GM12878 (cell line): ENCODE results near the gene TBC1D19. TPM values are rescaled to one million over a fixed set of nuclear protein-coding genes. Genes with fewer than 3 reads are reported as not detected.

ENCODE experiments used
- ATAC-seq: fragments of 200-7000 bp; cut with Tn5 transposase; 3 replicates; pipeline ENCODE4 v1.9.1; 2020; ENCODE audit warnings: mild to moderate bottlenecking, moderate library complexity
- BruUV-seq: library from RNA; stranded (reverse); fragments of 400-500 nt; replicated peaks from 2 replicates; lab custom pipeline; 2021; lab: Mats Ljungman, UMichigan
- CTCF ChIA-PET: fragments of 300-600 bp; sonication (Branson Sonifier 250); formaldehyde crosslinking; extraction: SDS; loops from one replicate; lab custom pipeline; 2021; ENCODE audit warnings: inconsistent platforms; lab: Yijun Ruan, JAX
- POLR2A ChIA-PET: fragments of 350-600 bp; formaldehyde crosslinking; extraction: SDS; loops from one replicate; lab custom pipeline; 2021; ENCODE audit warnings: inconsistent platforms; lab: Charles Lee
- RAD21 ChIA-PET: fragments of 300-600 bp; sonication (Branson Sonifier 250); formaldehyde crosslinking; loops from one replicate; lab custom pipeline; 2023; ENCODE audit warnings: antibody characterized with exemption; ENCODE audit not compliant: unreplicated experiment; lab: Charles Lee
- SMC1A ChIA-PET: fragments of 300-600 bp; sonication (Branson Sonifier 250); formaldehyde crosslinking; loops from one replicate; lab custom pipeline; 2023; ENCODE audit not compliant: unreplicated experiment, uncharacterized antibody; lab: Charles Lee
- DNase-seq: peaks from one replicate; pipeline ENCODE4 v3.0.0-alpha.2; 2011; ENCODE audit warnings: low read depth, low spot score
- FAIRE-seq: peaks from 3 replicates; lab custom pipeline; 2011; peaks lifted over from hg19 to GRCh38; lab: Jason Lieb, UNC
- H2AFZ ChIP-seq: 2 replicates; pipeline ENCODE4 v1.6.0; 2011; ENCODE audit warnings: low read depth, low read length, control low read depth; ENCODE audit not compliant: control insufficient read depth
- H3K27ac ChIP-seq: 2 replicates; pipeline ENCODE4 v1.5.1; 2011; ENCODE audit warnings: control low read depth; ENCODE audit not compliant: control insufficient read depth, insufficient read depth
- H3K27me3 ChIP-seq, 2 experiments: replicated peaks in 1 of 2; 2 replicates each; pipeline versions ENCODE4 v1.6.0 to v1.6.1; 2011; ENCODE audit warnings: low read length in 1 of 2; ENCODE audit not compliant: control insufficient read depth in 2 of 2, insufficient read depth in 2 of 2
- H3K36me3 ChIP-seq, 2 experiments: 2 replicates each; pipeline ENCODE4 v1.5.1; 2011; ENCODE audit warnings: low read length in 1 of 2; ENCODE audit not compliant: control insufficient read depth in 2 of 2, insufficient read depth in 2 of 2
- H3K4me1 ChIP-seq: 2 replicates; pipeline ENCODE4 v1.6.1; 2011; ENCODE audit warnings: mild to moderate bottlenecking, low read length, moderate library complexity, mixed read lengths; ENCODE audit not compliant: control insufficient read depth, insufficient read depth
- H3K4me2 ChIP-seq: 2 replicates; pipeline ENCODE4 v1.6.0; 2011; ENCODE audit warnings: control low read depth; ENCODE audit not compliant: control insufficient read depth, insufficient read depth
- H3K4me3 ChIP-seq: fragments of 200-600 bp; sonication (generic); 2 replicates; pipeline ENCODE4 v1.5.1; 2016
- H3K79me2 ChIP-seq: 2 replicates; pipeline ENCODE4 v1.6.0; 2011; ENCODE audit warnings: low read length; ENCODE audit not compliant: control insufficient read depth, insufficient read depth
- H3K9ac ChIP-seq: 2 replicates; pipeline ENCODE4 v1.8.0; 2011; ENCODE audit warnings: low read length, control low read depth, mixed read lengths; ENCODE audit not compliant: control insufficient read depth, insufficient read depth
- H3K9me3 ChIP-seq: replicated peaks from 3 replicates; pipeline ENCODE4 v1.5.1; 2011; ENCODE audit warnings: mild to moderate bottlenecking, low read length; ENCODE audit not compliant: control insufficient read depth, insufficient read depth
- H4K20me1 ChIP-seq: 2 replicates; pipeline ENCODE4 v1.6.0; 2011; ENCODE audit not compliant: control insufficient read depth, insufficient read depth
- NR2C1 ChIP-seq: fragments of 450-650 bp; IDR thresholded peaks from 2 replicates; pipeline ENCODE4 v1.6.1; 2017; ENCODE audit warnings: antibody characterized with exemption, mild to moderate bottlenecking, moderate library complexity
- NRF1 ChIP-seq: conservative IDR thresholded peaks from 2 replicates; pipeline ENCODE4 v1.6.1; 2011; ENCODE audit warnings: mild to moderate bottlenecking, low read depth, low read length, improper control_type of control experiment
- POLR2AphosphoS2 ChIP-seq: IDR thresholded peaks from 2 replicates; pipeline ENCODE4 v1.6.1; 2011; ENCODE audit warnings: low read depth, mild to moderate bottlenecking, low read length, improper control_type of control experiment, moderate library complexity
- RFX5 ChIP-seq: IDR thresholded peaks from 2 replicates; pipeline ENCODE4 v1.6.1; 2011; ENCODE audit warnings: low read depth, low read length, improper control_type of control experiment
- SMAD1 ChIP-seq: fragments of 450-650 bp; IDR thresholded peaks from 2 replicates; pipeline ENCODE4 v1.6.1; 2018; ENCODE audit warnings: mild to moderate bottlenecking, low read depth; ENCODE audit not compliant: partially characterized antibody
- ZNF274 ChIP-seq: IDR thresholded peaks from one replicate; pipeline ENCODE4 v1.8.0; 2011; ENCODE audit not compliant: insufficient read length, insufficient read depth
- in situ Hi-C: fragments of 300-500 bp; cut with MboI; formaldehyde crosslinking; loops from 9 replicates; pipeline ENCODE4 v1.14.3; 2018; ENCODE audit warnings: mixed read lengths
- intact Hi-C: fragments of 100-400 bp; cut with micrococcal nuclease; formaldehyde crosslinking; loops from one replicate; pipeline ENCODE4 v1.14.2; 2022; ENCODE audit not compliant: unreplicated experiment
- polyA plus RNA-seq, 11 experiments: library from polyadenylated mRNA; depleted of rRNA in 4 of 11; unstranded in 6 of 11; stranded (reverse) in 5 of 11; fragments of >200 nt; fragmentation: Nextera tagmentation in 4 of 11; fragmentation: Illumina TruSeq in 1 of 11; extraction: Ambion mirVana in 4 of 11; extraction: Trizol in 1 of 11; gene quantifications; 1 replicate in 1 of 11; 2 replicates in 10 of 11; pipeline versions ENCODE4 v1.2.1 to v1.2.3, GENCODE V29; 2011 to 2016; ENCODE audit warnings: inconsistent platforms in 2 of 11, missing spikeins in 2 of 11, low read depth in 1 of 11
- total RNA-seq, 4 experiments: library from RNA; depleted of rRNA in 3 of 4; stranded (reverse); fragments of >200 nt in 3 of 4; fragmentation: Illumina TruSeq in 1 of 4; extraction: Trizol in 1 of 4; gene quantifications; 2 replicates each; pipeline versions ENCODE4 v1.2.1 to v1.2.3, GENCODE V29; 2013 to 2021
- TF ChIP-seq, protein P1 (sequence below): fragments of 450-650 bp; conservative IDR thresholded peaks from 2 replicates; pipeline ENCODE4 v1.6.1; 2017; ENCODE audit warnings: mild to moderate bottlenecking, moderate library complexity
- TF ChIP-seq, protein P2 (sequence below): fragments of 450-650 bp; IDR thresholded peaks from 2 replicates; pipeline ENCODE4 v1.6.1; 2017; ENCODE audit warnings: mild to moderate bottlenecking

TBC1D19 gene
- total and polyA plus RNA-seq, 10 of the 15 experiments (the other 5 are each of a cell fraction or from before 2014, with no cell fraction given): 0.29 to 3.9 (median 2.1) TPM

DNA sequence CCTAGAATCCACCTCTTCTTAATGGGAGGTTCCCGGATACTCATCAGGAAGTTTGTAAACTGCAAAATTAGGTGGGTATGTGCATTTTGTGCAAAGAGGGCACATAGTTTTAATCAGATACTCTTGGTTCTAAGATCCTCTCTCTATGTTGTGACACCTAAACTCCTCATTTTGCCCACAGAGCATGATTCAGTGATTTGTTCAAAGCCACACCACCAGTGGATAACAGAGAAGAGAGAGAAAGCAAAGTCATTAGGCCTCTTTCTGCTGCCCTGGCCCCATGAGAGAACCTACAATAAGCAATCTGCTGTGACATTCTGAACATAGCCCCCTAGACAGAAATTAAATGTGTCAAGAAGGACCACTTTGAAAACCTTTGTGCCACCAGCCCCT, 204.5 kb downstream of the TBC1D19 start (continued):
- no peak for TF ChIP-seq NR2C1
- no peak for TF ChIP-seq ZNF274
- no peak for TF ChIP-seq RFX5
- no peak for TF ChIP-seq POLR2AphosphoS2
- TF ChIP-seq, protein P1, sequence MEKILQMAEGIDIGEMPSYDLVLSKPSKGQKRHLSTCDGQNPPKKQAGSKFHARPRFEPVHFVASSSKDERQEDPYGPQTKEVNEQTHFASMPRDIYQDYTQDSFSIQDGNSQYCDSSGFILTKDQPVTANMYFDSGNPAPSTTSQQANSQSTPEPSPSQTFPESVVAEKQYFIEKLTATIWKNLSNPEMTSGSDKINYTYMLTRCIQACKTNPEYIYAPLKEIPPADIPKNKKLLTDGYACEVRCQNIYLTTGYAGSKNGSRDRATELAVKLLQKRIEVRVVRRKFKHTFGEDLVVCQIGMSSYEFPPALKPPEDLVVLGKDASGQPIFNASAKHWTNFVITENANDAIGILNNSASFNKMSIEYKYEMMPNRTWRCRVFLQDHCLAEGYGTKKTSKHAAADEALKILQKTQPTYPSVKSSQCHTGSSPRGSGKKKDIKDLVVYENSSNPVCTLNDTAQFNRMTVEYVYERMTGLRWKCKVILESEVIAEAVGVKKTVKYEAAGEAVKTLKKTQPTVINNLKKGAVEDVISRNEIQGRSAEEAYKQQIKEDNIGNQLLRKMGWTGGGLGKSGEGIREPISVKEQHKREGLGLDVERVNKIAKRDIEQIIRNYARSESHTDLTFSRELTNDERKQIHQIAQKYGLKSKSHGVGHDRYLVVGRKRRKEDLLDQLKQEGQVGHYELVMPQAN: no peak
- TF ChIP-seq, all 136 proteins: peak for 0

DNA sequence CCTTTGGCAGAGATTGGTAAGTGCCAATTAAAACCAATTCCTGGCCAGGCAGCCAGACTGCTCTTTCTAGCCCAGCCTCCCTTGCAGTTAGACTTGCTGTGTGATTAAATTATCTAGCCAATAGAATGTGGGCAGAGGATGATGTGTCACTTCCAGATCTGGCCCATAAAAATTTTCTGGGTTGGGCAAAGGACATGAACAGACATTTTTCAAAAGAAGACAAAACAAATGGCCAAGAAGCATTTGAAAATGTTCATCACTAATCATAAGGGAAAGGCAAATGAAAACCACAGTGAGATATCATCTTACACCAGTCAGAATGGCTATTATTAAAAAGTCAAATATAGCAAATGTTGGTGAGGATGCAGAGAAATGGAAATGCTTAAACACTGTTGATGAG, 205.3 kb downstream of the TBC1D19 start:
- SMC1A ChIA-PET: interaction anchor here (0.7 to 1.9 kb wide), 3 partner anchors 28 to 219 kb away, joined by 3 to 6 read pairs (median 3); no protein-coding TSS in a partner anchor
- Histone ChIP-seq H3K9me3 (no peaks in the 10 kb centered on the region), H3K9ac (no peak overlapping the region), H4K20me1 (no peaks in the 10 kb centered on the region), H3K79me2 (no peaks in the 10 kb centered on the region), H3K4me1 (peaks cover 7% of the 10 kb centered on the region), H2AFZ (no peak overlapping the region), H3K4me2 (no peak overlapping the region), H3K27me3 (no peaks in the 10 kb centered on the region), H3K27ac (no peak overlapping the region), H3K36me3 (no peaks in the 10 kb centered on the region), H3K4me3 (no peak overlapping the region)
- intact Hi-C loops (loop anchor here (2.0 kb wide), 1 partner anchor 222 kb away; no protein-coding TSS in a partner anchor), in situ Hi-C loops (no loop called here)
- TF ChIP-seq, protein P2, sequence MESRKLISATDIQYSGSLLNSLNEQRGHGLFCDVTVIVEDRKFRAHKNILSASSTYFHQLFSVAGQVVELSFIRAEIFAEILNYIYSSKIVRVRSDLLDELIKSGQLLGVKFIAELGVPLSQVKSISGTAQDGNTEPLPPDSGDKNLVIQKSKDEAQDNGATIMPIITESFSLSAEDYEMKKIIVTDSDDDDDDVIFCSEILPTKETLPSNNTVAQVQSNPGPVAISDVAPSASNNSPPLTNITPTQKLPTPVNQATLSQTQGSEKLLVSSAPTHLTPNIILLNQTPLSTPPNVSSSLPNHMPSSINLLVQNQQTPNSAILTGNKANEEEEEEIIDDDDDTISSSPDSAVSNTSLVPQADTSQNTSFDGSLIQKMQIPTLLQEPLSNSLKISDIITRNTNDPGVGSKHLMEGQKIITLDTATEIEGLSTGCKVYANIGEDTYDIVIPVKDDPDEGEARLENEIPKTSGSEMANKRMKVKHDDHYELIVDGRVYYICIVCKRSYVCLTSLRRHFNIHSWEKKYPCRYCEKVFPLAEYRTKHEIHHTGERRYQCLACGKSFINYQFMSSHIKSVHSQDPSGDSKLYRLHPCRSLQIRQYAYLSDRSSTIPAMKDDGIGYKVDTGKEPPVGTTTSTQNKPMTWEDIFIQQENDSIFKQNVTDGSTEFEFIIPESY: no peak
- no peak for TF ChIP-seq POLR2AphosphoS2
- no peak for TF ChIP-seq SMAD1
- TF ChIP-seq NRF1: no peak
- RAD21 ChIA-PET: interaction anchor here (1.8 kb wide), 1 partner anchor 221 kb away, joined by 7 read pairs; no protein-coding TSS in a partner anchor
- ATAC-seq (no peak), DNase-seq (no peak), FAIRE-seq (no peak)
- CTCF ChIA-PET: interaction anchor here (1.6 to 2.9 kb wide), 3 partner anchors 213 to 221 kb away, joined by 3 to 19 read pairs (median 9); no protein-coding TSS in a partner anchor
- POLR2A ChIA-PET: no interaction called here
- BruUV-seq: no TSS peak
